SU-DHL-6 (cell line): ENCODE data around the gene SRP68.

Experiments
- EZH2phosphoT487 ChIP-seq: fragments of 200-600 bp; sonication (generic), shearing (Covaris generic); conservative IDR thresholded peaks from 2 replicates; pipeline ENCODE4 v1.6.1; 2018; ENCODE audit warnings: mild to moderate bottlenecking, antibody characterized with exemption, low read length, moderate library complexity, mixed read lengths
- TF ChIP-seq, protein P1 (sequence below): fragments of 200-600 bp; sonication (generic); IDR thresholded peaks from one replicate; pipeline ENCODE4 v1.5.1; 2017; ENCODE audit warnings: antibody characterized with exemption, mild to moderate bottlenecking, low read length, moderate library complexity; ENCODE audit not compliant: insufficient read depth, poor library complexity, severe bottlenecking

DNA sequence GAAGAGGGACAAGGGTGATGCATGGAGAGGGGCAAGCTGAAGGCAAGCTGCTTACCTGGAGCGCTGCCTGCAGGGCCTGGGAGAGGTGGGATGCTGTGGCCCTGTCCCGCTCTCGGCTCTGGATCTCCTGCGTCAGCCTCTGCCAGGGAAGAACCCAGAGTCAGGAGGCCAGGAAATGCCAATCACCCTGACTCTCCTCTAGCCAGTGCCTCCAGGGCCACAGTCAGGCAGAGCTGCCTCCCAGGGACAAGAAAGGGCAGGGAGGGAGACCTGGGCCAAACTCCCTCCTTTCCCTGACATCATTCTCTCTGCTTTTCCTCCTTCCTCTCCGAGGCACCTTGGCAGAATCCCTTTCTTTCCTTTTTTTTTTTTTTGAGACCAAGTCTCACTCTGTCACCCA is 60.4 kb downstream of the SRP68 start:
- TF ChIP-seq, protein P1, sequence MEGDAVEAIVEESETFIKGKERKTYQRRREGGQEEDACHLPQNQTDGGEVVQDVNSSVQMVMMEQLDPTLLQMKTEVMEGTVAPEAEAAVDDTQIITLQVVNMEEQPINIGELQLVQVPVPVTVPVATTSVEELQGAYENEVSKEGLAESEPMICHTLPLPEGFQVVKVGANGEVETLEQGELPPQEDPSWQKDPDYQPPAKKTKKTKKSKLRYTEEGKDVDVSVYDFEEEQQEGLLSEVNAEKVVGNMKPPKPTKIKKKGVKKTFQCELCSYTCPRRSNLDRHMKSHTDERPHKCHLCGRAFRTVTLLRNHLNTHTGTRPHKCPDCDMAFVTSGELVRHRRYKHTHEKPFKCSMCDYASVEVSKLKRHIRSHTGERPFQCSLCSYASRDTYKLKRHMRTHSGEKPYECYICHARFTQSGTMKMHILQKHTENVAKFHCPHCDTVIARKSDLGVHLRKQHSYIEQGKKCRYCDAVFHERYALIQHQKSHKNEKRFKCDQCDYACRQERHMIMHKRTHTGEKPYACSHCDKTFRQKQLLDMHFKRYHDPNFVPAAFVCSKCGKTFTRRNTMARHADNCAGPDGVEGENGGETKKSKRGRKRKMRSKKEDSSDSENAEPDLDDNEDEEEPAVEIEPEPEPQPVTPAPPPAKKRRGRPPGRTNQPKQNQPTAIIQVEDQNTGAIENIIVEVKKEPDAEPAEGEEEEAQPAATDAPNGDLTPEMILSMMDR, result no peak
- no peak for TF ChIP-seq EZH2phosphoT487
